HL-60 (cell line): ENCODE data around the gene SLC9A6.
"Not testable (repeated sequence)": the region's sequence is repeated elsewhere in the genome, so short reads cannot be mapped to it uniquely, and the experiment has no call there.

Experiments used
- DNase-seq, 2 experiments: peaks; one replicate each; pipeline ENCODE4 v3.0.0-alpha.2; 2010 to 2020; ENCODE audit warnings: low read depth in 1 of 2, low spot score in 1 of 2
- H3K27ac ChIP-seq: fragments of 250-450 bp; sonication (Bioruptor Pico); replicated peaks from 2 replicates; pipeline ENCODE4 v1.5.1; 2020; ENCODE audit warnings: mild to moderate bottlenecking, moderate library complexity
- H3K27me3 ChIP-seq: fragments of 250-450 bp; sonication (Bioruptor Pico); 2 replicates; pipeline ENCODE4 v1.5.1; 2021; ENCODE audit warnings: mild to moderate bottlenecking, moderate library complexity; ENCODE audit not compliant: insufficient read depth, poor library complexity, severe bottlenecking
- H3K4me3 ChIP-seq: replicated peaks from 2 replicates; pipeline ENCODE4 v1.5.1; 2011; ENCODE audit warnings: mild to moderate bottlenecking, control low read depth, low read length; ENCODE audit not compliant: insufficient read depth
- GABPA ChIP-seq: IDR thresholded peaks from 2 replicates; pipeline ENCODE4 v1.6.1; 2012; ENCODE audit warnings: low read depth
- POLR2AphosphoS5 ChIP-seq: IDR thresholded peaks from 2 replicates; pipeline ENCODE4 v1.6.1; 2012; ENCODE audit warnings: low read depth
- REST ChIP-seq: IDR thresholded peaks from 2 replicates; pipeline ENCODE4 v1.6.1; 2012; ENCODE audit warnings: low read depth; ENCODE audit not compliant: insufficient replicate concordance
- SPI1 ChIP-seq: IDR thresholded peaks from 2 replicates; pipeline ENCODE4 v1.6.1; 2012; ENCODE audit warnings: low read depth, mild to moderate bottlenecking, borderline replicate concordance
- TF ChIP-seq, protein P1 (sequence below): IDR thresholded peaks from one replicate; pipeline ENCODE4 v1.5.1; 2011; ENCODE audit warnings: low read length, control low read depth, inconsistent platforms; ENCODE audit not compliant: insufficient read depth

The SLC9A6 gene

DNA sequence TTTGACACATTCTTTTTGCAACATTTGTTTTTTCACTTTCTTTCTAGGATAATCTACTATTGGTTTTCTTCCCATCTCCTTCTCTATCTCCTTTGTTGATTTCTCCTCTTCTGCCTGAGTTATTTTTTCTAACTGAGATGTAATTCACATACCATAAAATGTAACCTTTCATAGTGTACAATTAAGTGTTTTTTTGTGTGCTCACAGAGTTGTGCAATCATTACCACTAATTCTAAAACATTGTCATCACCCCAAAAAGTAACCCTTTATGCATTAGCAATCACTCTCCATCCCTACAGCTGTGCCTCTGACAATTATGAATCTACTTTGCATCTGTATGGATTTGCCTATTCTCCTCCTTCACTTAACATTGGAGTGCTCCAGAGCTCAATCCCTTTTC is 95.5 kb downstream of the SLC9A6 start:
- TF ChIP-seq, protein P1, sequence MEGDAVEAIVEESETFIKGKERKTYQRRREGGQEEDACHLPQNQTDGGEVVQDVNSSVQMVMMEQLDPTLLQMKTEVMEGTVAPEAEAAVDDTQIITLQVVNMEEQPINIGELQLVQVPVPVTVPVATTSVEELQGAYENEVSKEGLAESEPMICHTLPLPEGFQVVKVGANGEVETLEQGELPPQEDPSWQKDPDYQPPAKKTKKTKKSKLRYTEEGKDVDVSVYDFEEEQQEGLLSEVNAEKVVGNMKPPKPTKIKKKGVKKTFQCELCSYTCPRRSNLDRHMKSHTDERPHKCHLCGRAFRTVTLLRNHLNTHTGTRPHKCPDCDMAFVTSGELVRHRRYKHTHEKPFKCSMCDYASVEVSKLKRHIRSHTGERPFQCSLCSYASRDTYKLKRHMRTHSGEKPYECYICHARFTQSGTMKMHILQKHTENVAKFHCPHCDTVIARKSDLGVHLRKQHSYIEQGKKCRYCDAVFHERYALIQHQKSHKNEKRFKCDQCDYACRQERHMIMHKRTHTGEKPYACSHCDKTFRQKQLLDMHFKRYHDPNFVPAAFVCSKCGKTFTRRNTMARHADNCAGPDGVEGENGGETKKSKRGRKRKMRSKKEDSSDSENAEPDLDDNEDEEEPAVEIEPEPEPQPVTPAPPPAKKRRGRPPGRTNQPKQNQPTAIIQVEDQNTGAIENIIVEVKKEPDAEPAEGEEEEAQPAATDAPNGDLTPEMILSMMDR, result no peak
- TF ChIP-seq POLR2AphosphoS5, result no peak
- no peak for TF ChIP-seq SPI1
- TF ChIP-seq REST, result no peak
- TF ChIP-seq GABPA, result no peak
- no peak overlapping the region for H3K27ac ChIP-seq
- no peaks in the 10 kb centered on the region for H3K27me3 ChIP-seq
- H3K4me3 ChIP-seq, result no peak overlapping the region
- no peak for DNase-seq

- Histone ChIP-seq H3K27me3 (no peaks in the 10 kb centered on the region), H3K4me3 (no peak overlapping the region), H3K27ac (no peak overlapping the region)
- TF ChIP-seq, protein P1, result no peak
- TF ChIP-seq SPI1 (no peak), POLR2AphosphoS5 (no peak), GABPA (no peak), REST (no peak)
- DNase-seq, result no peak
These were observed 101.3 kb downstream of the SLC9A6 start for GRCh38 chrX:136086521-136086920.

DNA sequence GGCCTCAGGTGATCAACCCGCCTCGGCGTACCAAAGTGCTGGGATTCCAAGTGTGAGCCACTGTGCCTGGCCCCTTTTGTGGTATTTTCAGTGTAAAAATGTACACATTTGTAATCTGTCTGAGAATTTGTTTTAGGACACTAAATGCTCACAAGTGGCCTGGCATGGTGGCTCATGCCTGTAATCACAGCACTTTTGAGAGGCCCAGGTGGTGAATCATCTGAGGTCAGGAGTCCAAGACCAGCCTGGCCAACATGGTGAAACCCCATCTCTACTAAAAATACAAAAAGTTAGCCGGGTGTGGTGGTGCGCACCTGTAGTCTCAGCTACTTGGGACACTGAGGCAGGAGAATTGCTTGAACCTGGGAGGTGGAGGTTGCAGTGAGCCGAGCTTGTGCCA is 106.7 kb downstream of the SLC9A6 start:
- H3K4me3 ChIP-seq, DNase-seq, H3K27me3 ChIP-seq, H3K27ac ChIP-seq: not testable (repeated sequence)

DNA sequence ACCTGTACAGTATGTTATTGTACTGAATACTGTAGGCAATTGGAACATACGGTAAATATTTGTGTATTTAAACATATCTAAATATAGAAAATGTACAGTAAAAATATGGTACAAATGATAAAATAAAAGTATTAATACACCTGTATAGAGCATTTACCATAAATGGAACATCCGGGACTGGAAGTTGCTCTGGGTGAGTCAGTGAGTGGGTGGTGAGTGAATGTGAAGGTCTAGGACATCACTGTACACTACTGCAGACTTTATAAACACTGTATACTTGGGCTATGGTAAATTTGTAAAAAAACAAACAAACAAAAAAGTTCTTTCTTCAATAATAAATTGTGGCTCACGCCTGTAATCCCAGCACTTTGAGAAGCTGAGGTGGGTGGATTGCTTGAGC is 109.7 kb downstream of the SLC9A6 start:
- TF ChIP-seq, protein P1, result no peak
- no peak for TF ChIP-seq POLR2AphosphoS5
- no peak for TF ChIP-seq SPI1
- TF ChIP-seq GABPA, result no peak
- no peak for TF ChIP-seq REST
- no peak for DNase-seq
- Histone ChIP-seq H3K4me3 (no peak overlapping the region), H3K27ac (no peak overlapping the region), H3K27me3 (no peaks in the 10 kb centered on the region)
